ENCODE data around the gene HIVEP1.

The HIVEP1 gene

DNA sequence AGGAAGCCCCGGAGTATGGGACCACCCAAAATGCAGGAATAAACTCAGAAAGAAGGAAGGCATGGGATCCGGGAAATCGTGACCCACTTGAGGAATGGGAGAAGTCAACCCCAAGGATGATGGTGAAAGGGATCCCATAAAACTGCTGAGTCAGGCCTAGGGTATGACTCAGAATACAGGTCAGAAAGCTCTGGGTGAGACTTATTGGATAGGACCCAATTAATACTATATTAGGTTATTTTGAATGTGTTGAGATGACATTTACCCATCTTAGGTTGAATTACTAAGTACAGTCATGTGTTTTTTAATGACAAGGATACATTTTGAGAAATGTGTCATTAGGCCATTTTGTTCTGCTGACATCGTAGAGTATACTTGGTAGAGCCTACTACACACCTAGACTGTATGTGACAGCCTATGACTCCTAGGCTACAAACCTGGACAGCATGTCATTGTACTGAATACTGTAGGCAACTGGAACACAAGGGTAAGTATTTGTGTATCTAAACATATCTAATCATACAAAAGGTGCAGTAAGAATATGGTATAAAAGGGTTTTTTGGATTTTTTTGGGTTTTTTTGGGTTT lies 17.1 kb upstream of the HIVEP1 start:
- peak; percentile 14 for DNase-seq (ENCODE audit: low read depth)

DNA sequence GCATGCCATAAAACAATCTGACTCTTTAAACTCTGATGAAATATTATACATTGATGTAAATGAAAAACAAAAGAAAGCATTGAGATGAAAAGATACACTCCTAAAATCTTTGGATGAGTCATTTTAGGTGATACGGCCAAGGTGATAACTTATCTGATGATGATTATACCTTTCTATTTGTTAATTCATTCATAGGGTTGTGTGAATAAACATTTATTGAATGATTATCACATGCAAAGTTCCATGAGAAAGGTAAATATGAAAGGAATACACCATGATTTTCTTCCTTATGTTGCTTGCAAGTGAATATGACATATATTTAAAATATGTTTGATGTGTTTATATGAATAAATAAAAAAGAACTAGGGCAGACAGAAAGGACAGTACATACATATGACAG lies 15.4 kb upstream of the HIVEP1 start:
- DNase-seq (ENCODE audit: low read depth) = no peak

DNA sequence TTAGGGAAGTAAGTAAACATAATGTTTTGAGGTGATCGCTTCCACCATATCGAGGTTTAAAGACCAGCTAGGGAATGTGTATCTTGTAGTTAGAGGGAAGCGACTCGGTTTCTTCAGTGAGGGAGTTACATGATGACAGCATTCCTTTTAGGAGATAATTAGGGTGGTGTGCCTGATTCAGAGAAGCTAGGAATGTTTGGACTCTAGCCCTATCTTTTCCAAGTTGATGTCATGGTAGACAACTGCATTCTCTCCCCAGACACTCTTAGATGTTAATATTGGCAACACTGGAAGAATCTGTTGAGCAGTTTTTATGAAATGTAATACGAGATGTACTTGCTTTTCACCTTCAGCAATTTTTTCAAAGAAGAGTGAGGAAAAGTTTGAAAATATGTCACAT lies 12.9 kb upstream of the HIVEP1 start:
- no peak for DNase-seq (ENCODE audit: low read depth)

DNA sequence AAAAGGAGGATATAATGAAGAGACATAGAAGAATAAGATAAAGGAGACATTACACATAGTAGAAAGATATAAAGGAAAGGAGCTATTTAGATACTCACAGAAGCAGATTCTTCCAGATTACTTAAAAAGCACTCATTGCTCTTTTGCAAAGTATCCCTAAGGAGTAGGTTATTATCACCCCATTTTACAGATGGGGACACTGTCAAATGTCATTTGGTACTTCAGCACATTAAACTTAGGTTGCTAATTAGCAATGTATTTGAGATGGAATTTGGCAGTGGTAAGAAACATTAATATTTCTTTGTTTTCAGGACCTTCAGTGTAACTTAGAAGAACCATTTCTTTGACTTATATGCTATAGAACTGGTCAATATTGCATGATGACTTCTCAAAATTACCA lies 11.9 kb upstream of the HIVEP1 start:
- DNase-seq (ENCODE audit: low read depth) = no peak

DNA sequence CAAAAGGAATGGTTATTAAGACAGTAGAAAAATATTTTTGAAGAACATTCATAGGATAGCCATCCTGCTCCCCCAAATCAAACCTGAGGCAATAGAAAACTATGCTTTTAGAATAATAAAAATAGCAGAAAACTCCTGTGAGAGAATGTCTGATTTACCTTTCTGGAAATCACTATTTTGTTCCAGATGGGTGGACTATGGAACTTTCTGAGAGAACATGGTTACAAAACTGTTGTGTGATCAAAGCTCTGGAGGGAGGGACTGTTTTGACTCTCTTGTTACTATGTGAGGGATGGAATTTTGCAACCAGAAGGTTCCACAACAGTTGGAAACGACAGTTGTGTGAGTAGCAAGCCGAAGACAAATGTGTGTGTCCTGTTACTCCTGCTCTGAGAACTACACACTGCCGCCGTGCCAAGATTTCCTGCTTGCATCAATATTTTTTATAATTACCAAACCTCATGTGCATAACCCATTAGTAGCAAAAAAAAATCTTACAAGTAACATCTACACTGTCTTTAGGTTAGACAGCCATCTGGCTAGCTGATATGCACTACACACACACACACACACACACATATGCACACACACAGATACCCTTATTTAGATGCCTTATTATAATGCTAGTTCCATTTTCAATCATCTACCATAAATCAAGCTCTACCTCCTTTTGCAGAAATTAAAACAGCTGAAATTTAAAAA lies 11.0 kb upstream of the HIVEP1 start:
- no peak for DNase-seq (ENCODE audit: low read depth)

DNA sequence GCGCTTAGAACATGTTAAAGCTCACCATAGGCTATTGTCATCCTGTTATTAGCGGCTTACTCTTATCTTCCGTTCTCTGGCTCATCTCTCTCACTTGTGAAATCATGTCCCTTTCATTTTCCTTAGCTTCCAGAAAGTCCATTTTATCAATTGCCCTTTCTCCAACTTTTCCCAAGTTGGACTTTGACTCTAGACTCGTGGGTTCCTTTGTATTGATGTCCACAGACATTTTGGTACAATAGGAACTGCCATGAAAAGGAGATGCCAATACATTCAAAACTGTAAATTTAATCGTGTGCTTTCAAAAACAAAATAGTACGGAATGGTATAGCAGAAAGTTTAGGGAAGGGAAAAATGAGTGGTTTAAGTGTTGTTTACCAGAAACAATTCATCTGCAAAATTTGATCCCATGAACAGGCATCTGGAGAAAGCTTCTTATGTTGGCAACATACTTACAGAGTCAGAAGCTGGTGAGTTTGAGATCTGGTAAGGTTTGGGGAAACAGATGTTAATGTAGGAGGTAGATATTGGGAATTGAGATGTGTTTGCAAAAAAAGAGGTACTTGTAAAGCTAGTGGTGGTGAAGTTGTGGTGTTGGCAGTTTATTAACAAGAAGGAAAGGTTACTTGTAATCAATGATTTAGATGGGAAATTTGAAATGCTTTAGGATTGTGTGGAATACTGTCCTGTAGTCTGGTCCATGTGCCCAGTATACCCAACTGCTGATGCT lies 10.2 kb upstream of the HIVEP1 start:
- no peak for DNase-seq (ENCODE audit: low read depth)

DNA sequence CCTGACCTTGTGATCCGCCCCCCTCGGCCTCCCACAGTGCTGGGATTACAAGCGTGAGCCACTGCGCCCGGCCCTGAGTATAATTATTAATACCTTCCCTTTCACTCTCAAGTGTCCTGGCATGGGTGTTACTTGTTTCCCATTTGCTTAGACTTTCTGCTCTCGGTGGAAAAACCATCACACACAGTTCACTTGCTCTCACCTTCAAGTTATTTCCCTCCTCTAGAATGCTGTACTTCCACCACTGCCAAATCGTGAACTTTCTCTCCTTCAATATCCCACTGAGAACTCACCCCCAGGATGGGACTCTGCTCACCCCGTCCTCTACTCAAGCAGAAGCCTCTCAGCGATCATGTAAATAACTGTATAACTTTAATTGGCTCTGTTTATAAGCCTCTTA lies 4.6 kb upstream of the HIVEP1 start:
- no peak for DNase-seq (ENCODE audit: low read depth)

DNA sequence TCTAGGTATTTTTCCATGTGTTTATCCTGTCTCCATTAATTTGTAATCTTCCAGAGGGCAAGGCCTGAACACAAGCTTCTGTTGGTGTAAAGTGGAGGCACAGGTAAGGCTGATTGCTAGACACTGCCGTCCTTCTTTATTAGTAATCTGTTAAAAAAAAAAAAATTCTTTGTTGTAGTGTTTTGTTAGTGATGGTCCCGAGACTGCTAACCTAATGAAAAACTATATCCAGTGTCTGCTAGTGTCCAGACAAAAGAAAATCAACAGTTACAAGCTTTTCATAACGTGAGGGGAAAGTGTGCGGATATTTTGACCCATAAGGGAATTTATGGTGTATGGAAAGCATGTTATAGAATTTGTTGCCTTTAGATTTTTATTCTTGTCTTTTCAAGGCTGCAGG lies 4.2 kb upstream of the HIVEP1 start:
- no peak for DNase-seq (ENCODE audit: low read depth)

DNA sequence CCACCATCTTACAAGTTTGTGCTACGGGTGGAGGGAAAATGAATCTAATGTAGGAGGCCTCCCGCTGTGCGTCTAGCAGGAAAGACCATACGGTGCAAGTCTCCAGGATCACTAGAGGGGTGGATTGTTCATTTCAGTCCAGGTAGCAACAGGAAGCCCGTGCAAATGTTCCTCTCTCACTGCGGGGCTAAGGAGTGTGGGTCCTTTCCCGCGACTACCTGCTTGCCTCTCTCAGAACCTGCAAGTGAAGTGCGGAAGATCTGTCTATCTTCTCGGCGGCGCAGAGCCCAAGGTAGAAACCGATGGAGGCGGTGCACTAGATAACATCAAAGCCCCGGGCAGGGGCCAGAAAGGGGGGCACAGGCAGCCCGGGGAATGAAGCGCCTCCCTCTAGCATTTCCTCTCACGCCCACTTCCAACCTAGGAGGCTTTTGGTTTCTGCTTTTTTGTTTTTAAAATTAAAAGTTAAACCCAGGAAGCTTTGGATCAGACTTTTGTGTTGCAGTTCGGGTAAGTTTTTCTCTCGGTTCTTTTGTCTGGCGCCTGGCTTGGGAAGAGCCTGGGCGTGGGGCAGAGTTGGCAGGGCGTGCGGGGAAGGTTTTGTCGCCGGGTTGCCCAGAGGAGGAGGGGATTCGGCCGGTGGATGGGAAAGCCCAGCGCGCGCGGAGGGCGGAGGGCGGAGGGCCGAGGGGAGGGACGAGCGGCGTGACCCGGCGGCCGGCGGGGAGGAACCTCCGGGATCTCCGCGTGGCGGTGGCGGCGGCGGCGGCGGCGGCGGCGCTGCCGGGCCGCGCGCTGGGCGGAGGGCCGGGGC lies 3.5 kb upstream of the HIVEP1 start:
- DNase-seq (ENCODE audit: low read depth) = peak; percentile 79

DNA sequence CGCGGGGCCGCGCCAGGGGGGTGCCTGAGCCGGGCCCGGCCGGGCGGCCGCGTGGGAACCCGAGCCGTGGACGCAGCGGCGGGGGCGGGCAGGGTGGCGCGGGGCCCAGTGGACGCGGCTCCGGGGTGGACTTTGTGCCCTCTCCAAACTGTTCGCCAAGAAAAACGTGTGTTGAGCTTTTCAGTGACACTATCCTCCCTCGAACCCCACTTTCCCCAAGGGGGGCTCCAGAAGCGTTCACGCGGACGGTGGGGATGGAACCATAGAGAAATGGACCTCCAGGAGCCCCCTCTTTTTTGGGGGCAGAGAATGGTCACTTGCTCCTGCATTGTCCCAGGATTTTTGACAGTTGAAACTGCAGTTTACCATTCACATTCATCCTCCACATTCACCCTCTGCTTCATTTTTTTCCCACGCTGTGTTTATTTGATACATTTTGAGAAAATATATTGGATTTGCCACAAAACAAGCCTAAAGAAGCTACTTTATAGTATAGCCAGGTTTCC lies 2.9 kb upstream of the HIVEP1 start:
- DNase-seq (ENCODE audit: low read depth) = no peak

DNA sequence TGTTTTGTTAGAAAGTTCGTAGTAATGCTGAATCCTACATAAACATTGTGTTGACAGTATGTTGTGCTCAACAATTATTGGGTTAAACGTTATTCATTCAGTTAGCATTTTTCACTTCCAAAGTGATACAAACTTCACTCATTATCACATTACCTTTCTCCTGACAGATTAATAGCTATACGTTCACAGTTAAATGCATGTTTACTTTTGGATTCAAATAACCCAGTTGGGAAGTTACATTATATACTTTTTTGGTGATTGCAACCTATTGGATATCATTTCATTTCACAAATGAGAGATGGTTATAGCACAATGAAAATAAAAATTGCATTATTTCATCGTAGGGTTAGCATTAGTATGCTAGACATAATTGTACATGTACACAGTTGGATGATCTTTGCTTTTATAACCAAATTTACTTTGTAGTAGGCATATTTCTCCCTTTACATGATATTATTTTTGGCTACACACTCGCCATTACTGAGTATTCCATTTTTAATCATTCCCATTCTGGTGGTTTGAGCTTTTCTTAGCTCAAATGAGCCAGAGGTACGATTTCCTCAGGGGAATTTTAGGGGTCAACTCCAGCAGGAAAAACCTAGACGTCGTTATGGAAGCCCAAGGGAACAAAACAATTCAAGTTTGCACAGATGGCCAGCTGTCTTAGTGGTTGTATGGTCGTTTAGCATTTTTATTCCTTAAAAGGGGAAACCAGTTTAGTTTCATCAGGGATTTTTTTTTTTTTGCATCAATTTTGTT lies 2.1 kb upstream of the HIVEP1 start:
- DNase-seq (ENCODE audit: low read depth) = peak; percentile 40

DNA sequence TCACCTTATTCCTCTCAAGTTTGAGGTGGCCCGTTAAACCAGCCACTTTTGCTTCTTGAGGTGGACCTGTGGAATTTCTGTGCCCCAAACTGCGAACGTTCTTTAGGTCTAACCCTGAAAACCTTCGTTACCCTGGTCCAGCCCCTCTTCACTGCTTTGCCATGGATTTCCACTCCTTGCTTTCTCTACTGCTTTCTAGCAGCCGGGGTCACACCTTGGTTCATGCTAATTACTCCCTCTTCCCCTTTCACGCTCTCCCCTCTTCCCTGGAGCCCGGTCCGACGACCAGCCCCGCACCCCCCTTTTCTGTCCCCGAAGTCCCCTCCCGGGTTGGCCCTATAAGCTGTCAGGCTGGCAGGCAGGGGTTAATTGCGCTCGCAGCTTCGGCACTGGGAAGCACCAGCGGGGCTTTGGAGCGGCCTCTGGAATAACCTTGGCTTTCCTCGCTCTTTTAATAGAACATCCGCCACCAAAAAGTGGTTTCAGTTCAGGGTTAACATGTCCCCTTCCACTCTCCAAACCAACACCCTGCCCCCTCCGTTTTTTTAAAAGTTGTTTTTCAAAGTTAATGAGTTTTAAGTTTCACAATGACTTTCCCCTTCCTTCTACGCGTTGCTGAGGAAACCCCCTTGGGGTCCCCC lies 1.4 kb upstream of the HIVEP1 start:
- peak; percentile 79 for DNase-seq (ENCODE audit: low read depth)

DNA sequence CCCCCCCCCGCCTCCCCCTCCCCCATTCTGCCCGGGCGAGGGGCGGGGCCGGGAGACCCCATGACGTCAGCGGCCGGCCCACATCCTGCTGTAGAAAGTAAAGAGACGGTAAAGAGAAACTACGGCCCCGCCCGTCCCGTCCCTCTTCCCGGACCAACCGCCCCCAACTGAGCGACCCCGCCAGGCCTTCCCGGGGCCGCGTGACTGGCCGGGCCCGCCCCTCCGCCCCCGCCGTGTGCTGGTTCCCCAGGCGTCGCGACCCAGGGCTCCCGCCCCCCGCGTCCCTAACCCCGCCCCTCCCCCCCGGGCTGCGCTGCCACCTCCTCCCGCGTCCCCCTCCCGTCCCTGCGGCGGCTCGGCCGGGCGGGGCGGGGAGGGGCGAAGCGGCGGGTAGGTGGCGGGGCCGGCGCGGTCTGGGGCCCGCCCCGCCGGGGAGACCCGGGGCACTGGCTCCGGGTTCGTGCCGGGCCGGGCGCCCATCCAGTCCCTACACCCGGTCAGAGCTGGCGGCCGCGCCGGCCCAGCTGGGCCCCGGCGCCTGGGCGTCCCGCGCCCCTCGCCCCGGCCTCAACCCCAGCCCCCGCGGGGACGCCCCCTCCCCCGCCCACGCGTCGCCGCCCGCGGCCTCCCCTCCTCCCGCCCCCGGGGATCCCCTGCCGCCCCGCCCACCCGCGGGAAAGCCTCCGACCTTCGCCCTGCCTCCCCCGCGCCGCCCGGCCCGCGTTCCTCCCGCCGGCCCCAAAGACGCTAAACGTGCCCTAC lies 655 bp upstream of the HIVEP1 start:
- peak; percentile 98 for DNase-seq (ENCODE audit: low read depth)

DNA sequence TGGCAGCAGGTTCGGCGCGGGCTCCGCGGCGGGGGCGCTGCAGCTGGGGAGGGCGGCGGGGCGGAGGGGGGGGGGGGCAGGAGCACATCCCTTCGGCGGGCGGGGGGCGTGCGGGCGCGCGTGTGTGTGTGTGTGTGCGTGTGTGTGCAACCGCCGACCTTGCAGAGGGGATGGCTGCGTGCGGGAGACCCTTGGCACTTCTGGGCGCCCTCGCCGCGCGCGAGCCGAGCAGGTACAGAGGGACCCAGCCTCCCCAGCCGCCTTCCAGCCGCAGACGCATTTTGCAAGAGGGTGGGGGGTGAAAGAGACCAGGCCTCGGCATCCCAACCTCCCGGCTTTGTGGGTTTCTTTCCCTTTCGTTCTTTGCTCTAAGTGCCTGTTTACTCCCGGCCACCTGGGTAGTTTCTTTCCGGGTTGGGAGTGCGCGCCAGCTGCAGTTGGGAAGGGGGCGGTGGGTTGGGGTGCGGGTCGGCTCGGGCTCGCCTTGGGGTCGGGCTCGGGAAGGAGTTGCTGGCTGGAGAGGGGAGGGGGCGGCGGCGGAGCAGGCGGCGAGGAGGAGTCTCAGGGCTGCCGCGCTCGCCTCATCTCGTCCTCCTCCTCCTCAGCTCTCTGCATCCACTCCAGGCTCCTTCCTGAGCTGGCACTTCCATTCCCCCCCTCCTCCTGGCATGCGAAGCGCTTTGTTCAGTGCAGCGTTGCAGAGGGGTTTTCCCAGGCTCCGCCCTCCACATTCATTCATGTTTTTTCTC lies 620 bp downstream of the HIVEP1 start:
- DNase-seq (ENCODE audit: low read depth) = peak; percentile 92

DNA sequence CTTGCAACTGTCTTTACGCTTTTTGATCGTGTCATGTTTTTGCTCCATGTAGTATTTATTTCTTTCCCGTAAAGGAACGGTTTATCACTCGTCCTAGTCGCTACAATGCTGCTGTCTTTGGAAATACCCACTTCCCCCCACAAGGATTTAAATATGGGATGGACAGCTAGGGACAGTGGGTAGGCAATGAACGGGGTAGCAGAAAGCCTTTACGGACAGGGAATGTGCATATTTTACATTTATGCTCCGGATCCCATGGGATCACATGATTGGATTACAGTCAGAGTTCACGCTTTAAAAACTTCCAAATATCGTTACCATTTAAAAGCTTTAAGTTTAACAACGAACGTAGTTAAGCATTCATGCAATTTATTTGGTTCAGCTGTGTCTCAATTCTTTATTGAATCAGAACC lies 1.2 kb downstream of the HIVEP1 start:
- DNase-seq (ENCODE audit: low read depth) = no peak

DNA sequence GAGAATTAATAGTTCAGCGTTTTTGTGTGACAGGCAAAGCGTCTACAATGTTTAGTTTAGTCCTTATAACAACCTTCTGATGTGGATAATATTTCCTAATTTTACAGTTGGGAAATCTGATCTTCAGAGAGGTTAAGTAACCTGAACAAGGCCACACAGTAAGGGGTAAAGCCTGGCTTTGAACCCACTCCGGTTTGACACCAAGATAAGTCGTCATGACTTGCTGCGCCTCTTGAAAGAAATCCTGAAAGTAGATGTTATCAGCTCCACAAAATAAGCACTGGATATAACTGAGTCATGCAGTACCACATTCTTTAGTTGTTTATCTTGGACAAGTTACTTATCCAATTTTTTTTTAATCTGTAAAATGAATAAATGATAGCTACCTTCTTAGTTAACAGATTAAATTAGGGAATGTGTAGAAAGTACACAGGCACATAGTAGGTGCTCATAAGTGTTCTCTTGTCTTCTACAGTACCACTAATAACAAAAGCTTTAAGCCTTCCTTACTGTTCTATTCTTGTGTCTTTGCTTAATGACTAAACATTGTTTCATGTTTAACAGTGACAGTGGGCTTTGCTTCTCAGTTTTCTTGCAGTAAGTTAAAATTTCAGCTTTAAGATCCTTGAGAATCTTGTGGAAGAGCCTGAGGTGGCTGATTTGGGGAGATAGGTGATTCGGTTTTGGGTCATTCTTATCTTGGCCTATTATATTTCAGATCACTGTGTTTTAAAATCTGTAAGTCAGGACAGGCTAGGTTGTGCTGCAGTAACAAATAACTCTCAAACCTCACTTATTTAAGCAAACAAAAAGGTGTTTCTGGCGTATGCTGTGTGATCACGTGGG lies 2.1 kb downstream of the HIVEP1 start:
- peak; percentile 93 for DNase-seq (ENCODE audit: low read depth)

DNA sequence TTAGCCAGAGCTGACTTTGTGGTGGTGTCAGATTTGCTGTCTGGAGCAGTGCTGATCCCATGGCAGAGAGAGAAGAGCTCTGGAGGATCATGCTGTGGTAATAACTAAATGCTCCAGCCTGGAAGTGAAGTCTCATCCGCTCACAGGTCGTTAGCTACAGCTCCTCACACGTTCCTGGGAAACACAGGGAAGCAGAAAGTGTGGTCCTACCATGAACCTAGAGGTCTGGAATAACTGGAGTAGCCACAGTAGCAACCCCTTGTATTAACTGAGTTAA lies 2.7 kb downstream of the HIVEP1 start:
- DNase-seq (ENCODE audit: low read depth) = no peak

DNA sequence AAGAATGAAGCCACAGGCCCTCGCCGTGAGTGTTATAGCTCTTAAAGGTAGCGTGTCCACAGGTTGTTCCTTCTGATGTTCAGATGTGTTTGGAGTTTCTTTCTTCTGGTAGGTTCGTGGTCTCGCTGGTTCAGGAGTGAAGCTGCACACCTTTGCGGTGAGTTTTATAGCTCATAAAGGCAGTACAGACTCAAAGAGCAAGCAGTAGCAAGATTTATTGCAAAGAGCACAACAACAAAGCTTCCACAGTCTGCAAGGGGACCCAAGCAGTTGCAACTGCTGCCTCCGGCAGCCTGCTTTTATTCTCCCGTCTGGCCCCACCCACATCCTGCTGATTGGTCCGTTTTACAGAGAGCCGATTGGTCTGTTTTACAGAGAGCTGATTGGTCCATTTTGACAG lies 5.2 kb downstream of the HIVEP1 start:
- no peak for DNase-seq (ENCODE audit: low read depth)

DNA sequence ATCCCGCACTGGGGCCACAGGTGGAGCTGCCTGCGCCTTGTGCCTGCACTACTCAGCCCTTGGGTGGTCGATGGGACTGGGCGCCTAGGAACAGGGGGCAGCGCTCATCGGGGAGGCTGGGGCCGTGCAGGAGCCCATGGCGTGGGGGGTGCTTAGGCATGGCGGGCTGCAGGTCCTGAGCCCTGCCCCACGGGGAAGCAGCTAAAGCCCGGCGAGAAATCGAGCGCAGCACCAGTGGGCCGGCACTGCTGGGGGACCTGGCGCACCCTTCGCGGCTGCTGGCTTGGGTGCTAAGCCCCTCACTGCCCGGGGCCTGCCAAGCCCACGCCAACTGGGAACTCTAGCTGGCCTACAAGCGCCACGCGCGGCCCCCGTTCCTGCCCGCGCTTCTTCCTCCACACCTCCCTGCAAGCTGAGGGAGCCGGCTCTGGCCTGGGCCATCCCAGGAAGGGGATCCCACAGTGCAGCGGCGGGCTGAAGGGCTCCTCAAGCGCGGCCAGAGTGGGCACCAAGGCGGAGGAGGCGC lies 5.8 kb downstream of the HIVEP1 start:
- no peak for DNase-seq (ENCODE audit: low read depth)

Measured in ELR (cell line).